DND-41 (cell line): ENCODE results near the gene C16orf74.

ENCODE experiments used
- CTCF ChIP-seq: IDR thresholded peaks from 2 replicates; pipeline ENCODE4 v1.5.1; 2012; ENCODE audit warnings: borderline replicate concordance, low read length, moderate library complexity, mild to moderate bottlenecking; ENCODE audit not compliant: poor library complexity, severe bottlenecking; ENCODE audit errors: extremely low read depth
- EZH2 ChIP-seq: IDR thresholded peaks from 3 replicates; pipeline ENCODE4 v1.6.1; 2012; ENCODE audit warnings: borderline replicate concordance, low read depth, mild to moderate bottlenecking, moderate library complexity, low read length, inconsistent platforms; ENCODE audit not compliant: severe bottlenecking

GRCh38 chr16:85696781-85697180 lies 54.1 kb downstream of the C16orf74 start:
- TF ChIP-seq CTCF: no peak
- no peak for TF ChIP-seq EZH2
